Endothelial cell of umbilical vein (primary cell): ENCODE data around the gene TUBG1. TPM values are rescaled to one million over a fixed set of nuclear protein-coding genes. Genes with fewer than 3 reads are reported as not detected.

Source experiments
- BruUV-seq: library from RNA; stranded (reverse); fragments of 400-500 nt; replicated peaks from 2 replicates; lab custom pipeline; 2021; lab: Mats Ljungman, UMichigan
- CTCF ChIA-PET: fragments of 300-600, 350-600 bp; sonication (Branson Sonifier 250); formaldehyde crosslinking; loops from one replicate; lab custom pipeline; 2021; ENCODE audit warnings: antibody characterized with exemption, inconsistent platforms; lab: Charles Lee
- POLR2A ChIA-PET: fragments of 300-600, 350-600 bp; sonication (Branson Sonifier 250); formaldehyde crosslinking; loops from one replicate; lab custom pipeline; 2021; ENCODE audit warnings: antibody characterized with exemption, inconsistent platforms; lab: Charles Lee
- DNase-seq: peaks from one replicate; pipeline ENCODE4 v3.0.0-alpha.2; 2011; ENCODE audit warnings: low read depth, low spot score
- FAIRE-seq: peaks from 2 replicates; lab custom pipeline; 2011; peaks lifted over from hg19 to GRCh38; lab: Jason Lieb, UNC
- H2AFZ ChIP-seq: 2 replicates; pipeline ENCODE4 v1.6.0; 2012; ENCODE audit warnings: low read depth, low read length, control low read depth, inconsistent platforms
- H3K27ac ChIP-seq: 2 replicates; pipeline ENCODE4 v1.5.1; 2011; ENCODE audit warnings: low read depth, mild to moderate bottlenecking, control low read depth, low read length, moderate library complexity; ENCODE audit not compliant: insufficient read depth
- H3K27me3 ChIP-seq, 2 experiments: 2 replicates each; pipeline versions ENCODE4 v1.6.0 to v1.6.1; 2011; ENCODE audit warnings: low read length in 2 of 2, mixed read lengths in 1 of 2; ENCODE audit not compliant: control insufficient read depth in 2 of 2, insufficient read depth in 2 of 2
- H3K36me3 ChIP-seq, 2 experiments: 2 replicates in 1 of 2; 3 replicates in 1 of 2; pipeline ENCODE4 v1.5.1; 2011; ENCODE audit warnings: low read length in 2 of 2, mild to moderate bottlenecking in 1 of 2, moderate library complexity in 1 of 2; ENCODE audit not compliant: control insufficient read depth in 2 of 2, insufficient read depth in 2 of 2; ENCODE audit errors: extremely low read depth in 1 of 2
- H3K4me1 ChIP-seq: 3 replicates; pipeline ENCODE4 v1.5.1; 2011; ENCODE audit warnings: mild to moderate bottlenecking, low read length; ENCODE audit not compliant: control insufficient read depth, insufficient read depth; ENCODE audit errors: extremely low read depth
- H3K4me2 ChIP-seq: 2 replicates; pipeline ENCODE4 v1.6.1; 2011; ENCODE audit warnings: low read length, control low read depth, mixed read lengths; ENCODE audit not compliant: insufficient read depth
- H3K4me3 ChIP-seq, 3 experiments: fragments of 200-600 bp in 1 of 3; sonication (generic), shearing (Covaris generic) in 1 of 3; replicated peaks in 1 of 3; 2 replicates each; pipeline ENCODE4 v1.5.1; 2011 to 2016; ENCODE audit warnings: control low read depth in 3 of 3, low read length in 3 of 3, mild to moderate bottlenecking in 2 of 3, inconsistent platforms in 1 of 3, low read depth in 1 of 3, moderate library complexity in 1 of 3; ENCODE audit not compliant: insufficient read depth in 1 of 3
- H3K79me2 ChIP-seq: 2 replicates; pipeline ENCODE4 v1.6.0; 2012; ENCODE audit warnings: low read length, inconsistent platforms; ENCODE audit not compliant: control insufficient read depth, insufficient read depth
- H3K9ac ChIP-seq: replicated peaks from 2 replicates; pipeline ENCODE3; 2011; ENCODE audit warnings: low read length, control low read depth; ENCODE audit not compliant: insufficient read depth; ENCODE audit errors: extremely low read depth
- H3K9me1 ChIP-seq: replicated peaks from 3 replicates; pipeline ENCODE4 v1.6.0; 2011; ENCODE audit warnings: mild to moderate bottlenecking, low read length; ENCODE audit not compliant: control insufficient read depth, insufficient read depth; ENCODE audit errors: extremely low read depth
- H3K9me3 ChIP-seq: replicated peaks from 2 replicates; pipeline ENCODE4 v1.5.1; 2012; ENCODE audit warnings: low read length, inconsistent platforms; ENCODE audit not compliant: control insufficient read depth, insufficient read depth
- H4K20me1 ChIP-seq: replicated peaks from 2 replicates; pipeline ENCODE3; 2011; ENCODE audit warnings: mild to moderate bottlenecking, low read length; ENCODE audit not compliant: control insufficient read depth, insufficient read depth; ENCODE audit errors: extremely low read depth
- CTCF ChIP-seq, 2 donors: IDR thresholded peaks; 1 replicate in 1 of 2; 2 replicates in 1 of 2; pipeline ENCODE4 v1.5.1; 2011; ENCODE audit warnings: low read length in 2 of 2, mild to moderate bottlenecking in 2 of 2, moderate library complexity in 2 of 2, control low read depth in 1 of 2, inconsistent platforms in 1 of 2, low read depth in 1 of 2; ENCODE audit not compliant: insufficient read depth in 1 of 2; ENCODE audit errors: extremely low read depth in 1 of 2
- EZH2 ChIP-seq: IDR thresholded peaks from 2 replicates; pipeline ENCODE4 v1.6.1; 2012; ENCODE audit warnings: borderline replicate concordance, low read depth, mild to moderate bottlenecking, moderate library complexity, low read length, inconsistent platforms; ENCODE audit not compliant: severe bottlenecking
- FOS ChIP-seq: IDR thresholded peaks from 2 replicates; pipeline ENCODE4 v1.6.1; 2011; ENCODE audit warnings: mild to moderate bottlenecking, low read length, moderate library complexity, borderline replicate concordance; ENCODE audit not compliant: insufficient read depth
- GATA2 ChIP-seq: IDR thresholded peaks from 2 replicates; pipeline ENCODE4 v1.7.0; 2011; ENCODE audit warnings: low read depth, mild to moderate bottlenecking, moderate library complexity, mixed read lengths, low read length; ENCODE audit not compliant: insufficient read length, insufficient read depth
- JUN ChIP-seq: IDR thresholded peaks from 2 replicates; pipeline ENCODE4 v1.6.1; 2011; ENCODE audit warnings: borderline replicate concordance, low read depth; ENCODE audit not compliant: insufficient read length, insufficient read depth
- MAX ChIP-seq: IDR thresholded peaks from 2 replicates; pipeline ENCODE4 v1.6.1; 2011; ENCODE audit not compliant: insufficient read depth, insufficient read length
- MYC ChIP-seq: IDR thresholded peaks from one replicate; pipeline ENCODE4 v1.6.1; 2011; ENCODE audit warnings: mild to moderate bottlenecking, low read depth, low read length
- POLR2A ChIP-seq: IDR thresholded peaks from 2 replicates; pipeline ENCODE4 v1.6.1; 2012; ENCODE audit warnings: low read depth, mild to moderate bottlenecking, control low read depth, low read length
- POLR2AphosphoS5 ChIP-seq: IDR thresholded peaks from 2 replicates; pipeline ENCODE4 v1.6.1; 2012; ENCODE audit warnings: low read depth, mild to moderate bottlenecking, control low read depth, low read length, moderate library complexity; ENCODE audit not compliant: insufficient read depth
- dilution Hi-C: fragments of 300-500 bp; cut with MboI; formaldehyde crosslinking; loops from one replicate; pipeline ENCODE4 v1.15.0; 2019; ENCODE audit warnings: low sequenced_read_pairs; ENCODE audit not compliant: extremely low pct_ligation_motif_present
- intact Hi-C: fragments of 100-400 bp; cut with micrococcal nuclease; formaldehyde crosslinking; loops from one replicate; pipeline ENCODE4 v1.10.0; 2022
- polyA plus RNA-seq, 4 experiments: library from polyadenylated mRNA; depleted of rRNA in 3 of 4; stranded (reverse) in 3 of 4; unstranded in 1 of 4; fragments of >200 nt; gene quantifications; 2 replicates each; pipeline versions ENCODE4 v1.2.1 to v1.2.3, GENCODE V29; 2011 to 2012; ENCODE audit warnings: missing spikeins in 1 of 4
- total RNA-seq: library from RNA; stranded (reverse); gene quantifications from 2 replicates; pipeline ENCODE4 v1.2.3, GENCODE V29; 2021

The TUBG1 gene
- total and polyA plus RNA-seq, 2 donors (not counting 3 experiments of a cell fraction or from before 2014, with no cell fraction given): 102 to 132 TPM

GRCh38 chr17:42586514-42587230 is 22.8 kb upstream of the TUBG1 start:
- Histone ChIP-seq H2AFZ (no peak overlapping the region), H3K27ac (no peak overlapping the region), H3K4me2 (no peak overlapping the region), H3K79me2 (no peaks in the 10 kb centered on the region), H3K4me3 (no peak overlapping the region), H4K20me1 (no peaks in the 10 kb centered on the region), H3K9me3 (no peaks in the 10 kb centered on the region), H3K4me1 (no peaks in the 10 kb centered on the region), H3K9ac (no peak overlapping the region), H3K9me1 (no peaks in the 10 kb centered on the region), H3K27me3 (no peaks in the 10 kb centered on the region), H3K36me3 (peaks cover 17 to 44% of the 10 kb centered on the region in 2 experiments)
- FAIRE-seq (no peak), DNase-seq (no peak)
- TF ChIP-seq JUN: no peak
- TF ChIP-seq POLR2AphosphoS5: no peak
- no peak for TF ChIP-seq CTCF (IDR thresholded peaks at IDR 0.05; ENCODE audit: extremely low read depth in 1 of 2, insufficient read depth in 1 of 2, low read depth in 1 of 2, low read length in 2 of 2)
- no peak for TF ChIP-seq MAX
- no peak for TF ChIP-seq GATA2
- no peak for TF ChIP-seq POLR2A
- no peak for TF ChIP-seq EZH2
- TF ChIP-seq MYC: no peak
- no peak for TF ChIP-seq FOS
- no TSS peak for BruUV-seq
- CTCF ChIA-PET: interaction anchor here (0.9 to 3.2 kb wide), 5 partner anchors 9 to 177 kb away, joined by 3 to 29 read pairs (median 5); partner anchors contain the start of genes PSMC3IP, RETREG3 and TUBG1
- POLR2A ChIA-PET: no interaction called here
- dilution Hi-C loops (no loop called here), intact Hi-C loops (no loop called here)
